Gastrocnemius medialis (tissue), 4 donors: Measurements from ENCODE around the gene PRKCZ. TPM values are rescaled to one million over a fixed set of nuclear protein-coding genes. Genes with fewer than 3 reads are reported as not detected.

Source experiments
- ATAC-seq, 2 donors: fragments of 150-250 bp; one replicate each; pipeline ENCODE4 v1.9.1; 2016
- DNase-seq, 2 donors: peaks; one replicate each; pipeline ENCODE4 v3.0.0-alpha.2; 2019
- H3K27ac ChIP-seq, 4 donors: fragments of 200-600 bp; sonication (generic); 1 replicate in 1 of 4; 2 replicates in 3 of 4; pipeline ENCODE4 v1.5.1; 2016 to 2018; ENCODE audit warnings: mild to moderate bottlenecking in 2 of 4, moderate library complexity in 1 of 4
- H3K27me3 ChIP-seq, 3 donors: fragments of 200-600 bp; sonication (generic) in 2 of 3; 1 replicate in 1 of 3; 2 replicates in 2 of 3; pipeline versions ENCODE4 v1.5.1 to v1.6.0; 2016 to 2019; ENCODE audit warnings: mild to moderate bottlenecking in 1 of 3, moderate library complexity in 1 of 3
- H3K36me3 ChIP-seq, 2 donors: fragments of 200-600 bp; sonication (generic) in 1 of 2; one replicate each; pipeline ENCODE4 v1.5.1; 2017 to 2018
- H3K4me1 ChIP-seq, 2 donors: fragments of 200-600 bp; sonication (generic) in 1 of 2; one replicate each; pipeline ENCODE4 v1.5.1; 2016 to 2017; ENCODE audit warnings: mild to moderate bottlenecking in 2 of 2
- H3K4me3 ChIP-seq, 4 donors: fragments of 200-600 bp; sonication (generic) in 3 of 4; 1 replicate in 1 of 4; 2 replicates in 3 of 4; pipeline ENCODE4 v1.5.1; 2016 to 2019; ENCODE audit warnings: mild to moderate bottlenecking in 2 of 4
- H3K9me3 ChIP-seq, 3 donors: fragments of 200-600 bp; sonication (generic) in 2 of 3; 1 replicate in 1 of 3; 2 replicates in 2 of 3; pipeline ENCODE4 v1.5.1; 2016 to 2019
- POLR2A ChIP-seq, 2 donors: fragments of 450-650 bp; IDR thresholded peaks; one replicate each; pipeline ENCODE4 v1.6.1; 2017; ENCODE audit warnings: antibody characterized with exemption in 2 of 2, mild to moderate bottlenecking in 2 of 2, moderate library complexity in 2 of 2
- in situ Hi-C, 4 donors: fragments of 200-750 bp; cut with MboI; loops; one replicate each; pipeline versions ENCODE4 v1.15.0 to v1.8.0; 2017; ENCODE audit warnings: low sequenced_read_pairs in 4 of 4
- intact Hi-C: fragments of 100-400 bp; cut with DNase I; formaldehyde crosslinking; loops from one replicate; pipeline ENCODE4 v1.15.1; 2023; ENCODE audit warnings: low total_unique reads
- total RNA-seq, 4 donors: library from RNA; depleted of rRNA; stranded (reverse); fragments of >200 nt; gene quantifications; one replicate each; pipeline versions ENCODE4 v1.1.0 to v1.2.3, GENCODE V29; 2016
- TF ChIP-seq, protein P1 (sequence below), 5 experiments: fragments of 450-650 bp in 3 of 5; fragments of 200-600 bp in 2 of 5; sonication (generic) in 2 of 5; IDR thresholded peaks in 4 of 5; conservative IDR thresholded peaks in 1 of 5; 1 replicate in 4 of 5; 2 replicates in 1 of 5; pipeline ENCODE4 v1.5.1; 2016 to 2019; ENCODE audit warnings: antibody characterized with exemption in 5 of 5, mild to moderate bottlenecking in 3 of 5, moderate library complexity in 3 of 5

PRKCZ gene
- total RNA-seq, 4 donors from 2014 or later: 0.16 to 0.87 TPM; not detected in 2

DNA sequence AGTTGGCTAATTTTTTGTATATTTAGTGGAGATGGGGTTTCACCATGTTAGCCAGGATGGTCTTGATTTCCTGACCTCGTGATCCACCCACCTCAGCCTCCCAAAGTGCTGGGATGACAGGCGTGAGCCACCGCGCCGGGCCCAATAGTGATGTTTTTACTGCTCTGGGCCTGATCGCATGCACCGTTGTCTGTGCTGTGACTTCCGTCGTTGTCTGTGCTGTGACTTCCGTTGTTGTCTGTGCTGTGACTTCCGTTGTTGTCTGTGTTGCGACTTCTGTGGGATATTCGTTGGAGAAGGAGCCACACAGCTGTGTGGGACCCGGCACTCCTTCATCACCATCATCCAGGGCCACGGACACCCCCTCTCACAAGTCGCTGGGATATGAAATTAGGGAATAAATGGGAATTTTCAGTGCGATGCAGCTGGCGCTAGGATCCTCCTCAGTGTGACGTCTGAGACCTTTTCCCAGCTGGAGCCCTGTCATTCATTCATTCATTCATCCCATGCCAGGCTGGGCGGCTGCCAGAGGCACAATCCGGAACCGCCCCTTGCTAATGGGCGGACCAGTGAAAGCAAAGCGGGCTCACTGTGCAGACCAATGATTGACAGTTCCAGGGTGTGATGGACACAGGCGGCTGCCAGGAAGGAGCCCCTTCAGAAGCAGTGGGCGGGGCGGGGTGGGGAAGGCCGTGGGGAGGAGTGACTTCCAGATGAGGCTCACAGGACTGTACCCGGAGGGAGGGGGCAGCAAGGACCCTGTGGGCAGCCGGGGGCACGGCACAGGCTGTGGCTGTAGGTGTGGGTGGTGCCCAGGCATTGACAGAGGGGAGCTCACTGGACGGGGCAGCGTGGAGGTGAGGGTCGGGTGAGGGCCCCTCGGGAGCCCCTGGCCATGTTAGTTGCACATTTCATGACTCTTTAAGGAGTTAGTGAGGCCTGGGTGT is 48.9 kb downstream of the PRKCZ start:
- in situ Hi-C loops: no loop called here
- Histone ChIP-seq H3K27me3 (peaks cover 14 to 29% (median 15%) of the 10 kb centered on the region in 3 donors), H3K4me3 (no peak overlapping the region), H3K27ac (no peak overlapping the region), H3K36me3 (no peaks in the 10 kb centered on the region), H3K4me1 (no peaks in the 10 kb centered on the region), H3K9me3 (no peaks in the 10 kb centered on the region)
- intact Hi-C loops: no loop called here
- no peak for DNase-seq
- no peak for ATAC-seq
- TF ChIP-seq, protein P1, sequence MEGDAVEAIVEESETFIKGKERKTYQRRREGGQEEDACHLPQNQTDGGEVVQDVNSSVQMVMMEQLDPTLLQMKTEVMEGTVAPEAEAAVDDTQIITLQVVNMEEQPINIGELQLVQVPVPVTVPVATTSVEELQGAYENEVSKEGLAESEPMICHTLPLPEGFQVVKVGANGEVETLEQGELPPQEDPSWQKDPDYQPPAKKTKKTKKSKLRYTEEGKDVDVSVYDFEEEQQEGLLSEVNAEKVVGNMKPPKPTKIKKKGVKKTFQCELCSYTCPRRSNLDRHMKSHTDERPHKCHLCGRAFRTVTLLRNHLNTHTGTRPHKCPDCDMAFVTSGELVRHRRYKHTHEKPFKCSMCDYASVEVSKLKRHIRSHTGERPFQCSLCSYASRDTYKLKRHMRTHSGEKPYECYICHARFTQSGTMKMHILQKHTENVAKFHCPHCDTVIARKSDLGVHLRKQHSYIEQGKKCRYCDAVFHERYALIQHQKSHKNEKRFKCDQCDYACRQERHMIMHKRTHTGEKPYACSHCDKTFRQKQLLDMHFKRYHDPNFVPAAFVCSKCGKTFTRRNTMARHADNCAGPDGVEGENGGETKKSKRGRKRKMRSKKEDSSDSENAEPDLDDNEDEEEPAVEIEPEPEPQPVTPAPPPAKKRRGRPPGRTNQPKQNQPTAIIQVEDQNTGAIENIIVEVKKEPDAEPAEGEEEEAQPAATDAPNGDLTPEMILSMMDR (IDR thresholded peaks at IDR 0.05 in 4 of 5, conservative IDR thresholded peaks at IDR 0.05 in 1 of 5): no peak
- no peak for TF ChIP-seq POLR2A (IDR thresholded peaks at IDR 0.05)

DNA sequence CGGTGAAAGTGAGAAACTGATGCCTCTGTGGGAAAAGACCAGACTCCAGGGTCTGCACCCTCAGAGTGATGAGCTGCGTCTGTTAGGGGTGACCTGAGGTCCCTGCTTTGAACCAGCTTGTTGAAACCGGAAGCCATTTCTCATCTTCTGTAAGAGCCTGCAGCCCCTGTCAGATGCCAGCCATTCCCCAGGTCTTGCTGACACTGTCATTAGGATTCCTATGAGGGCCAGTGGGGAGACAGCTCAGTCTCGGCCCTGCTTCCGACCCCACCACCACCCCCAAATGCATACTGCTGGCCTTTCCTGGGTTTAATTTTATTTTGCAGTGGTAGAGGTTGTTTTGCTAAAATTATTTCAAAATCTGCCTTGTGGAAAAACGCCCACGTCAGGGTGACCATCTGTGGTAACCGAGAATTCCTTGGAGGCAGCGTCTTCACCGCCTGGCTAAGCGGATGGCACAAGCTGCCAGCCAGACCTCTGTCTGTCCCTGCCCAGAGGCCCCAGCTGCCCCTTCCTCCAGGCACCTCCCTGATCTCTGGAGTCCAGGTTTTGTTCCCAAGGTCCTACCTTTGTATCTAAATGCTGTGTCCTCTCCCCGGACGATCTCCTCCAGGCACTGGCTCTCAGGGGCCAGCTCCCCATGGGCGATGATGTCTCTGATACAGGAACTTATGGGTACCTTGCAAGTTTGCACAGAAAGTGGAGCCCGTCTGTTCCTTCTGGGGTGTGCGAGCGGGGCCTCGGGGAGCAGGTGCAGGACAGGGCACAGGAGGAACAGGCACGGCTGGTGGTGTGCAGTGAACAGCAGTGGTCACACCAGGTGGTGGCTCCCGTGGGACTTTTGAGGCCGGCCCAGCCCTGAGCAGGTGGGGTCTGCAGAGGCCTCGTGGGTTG is 49.9 kb downstream of the PRKCZ start:
- ATAC-seq: no peak
- no peak overlapping the region for H3K27ac ChIP-seq
- no peaks in the 10 kb centered on the region for H3K9me3 ChIP-seq
- TF ChIP-seq, protein P1 (IDR thresholded peaks at IDR 0.05 in 4 of 5, conservative IDR thresholded peaks at IDR 0.05 in 1 of 5): no peak
- TF ChIP-seq POLR2A (IDR thresholded peaks at IDR 0.05): no peak
- in situ Hi-C loops: no loop called here
- no peak overlapping the region for H3K4me3 ChIP-seq
- DNase-seq: no peak
- H3K4me1 ChIP-seq: no peaks in the 10 kb centered on the region
- H3K27me3 ChIP-seq: peaks cover 13 to 29% (median 15%) of the 10 kb centered on the region in 3 donors
- H3K36me3 ChIP-seq: no peaks in the 10 kb centered on the region
- intact Hi-C loops: no loop called here

DNA sequence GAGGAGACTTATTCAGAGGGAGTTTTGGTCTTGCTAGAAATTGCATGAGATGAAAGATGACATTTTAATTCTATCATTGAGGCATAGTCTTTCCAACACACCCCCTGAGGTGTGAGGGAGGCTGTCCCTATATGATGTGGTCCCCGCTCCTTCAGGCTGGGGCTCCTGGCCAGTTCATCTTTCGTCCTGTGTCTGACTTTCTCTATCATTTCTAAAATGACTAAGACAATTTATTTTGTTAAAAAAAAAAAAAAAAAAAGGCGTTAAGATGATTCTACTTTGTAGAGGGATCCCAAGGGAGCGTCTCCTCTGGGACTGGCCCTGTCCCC is 50.5 kb downstream of the PRKCZ start:
- no peaks in the 10 kb centered on the region for H3K9me3 ChIP-seq
- H3K36me3 ChIP-seq: no peaks in the 10 kb centered on the region
- no peaks in the 10 kb centered on the region for H3K4me1 ChIP-seq
- no peak overlapping the region for H3K27ac ChIP-seq
- DNase-seq (no peak), ATAC-seq (no peak)
- intact Hi-C loops: no loop called here
- in situ Hi-C loops: no loop called here
- no peak for TF ChIP-seq POLR2A (IDR thresholded peaks at IDR 0.05)
- TF ChIP-seq, protein P1 (IDR thresholded peaks at IDR 0.05 in 4 of 5, conservative IDR thresholded peaks at IDR 0.05 in 1 of 5): no peak
- no peak overlapping the region for H3K4me3 ChIP-seq
- peaks cover 10 to 29% (median 15%) of the 10 kb centered on the region in 3 donors for H3K27me3 ChIP-seq

DNA sequence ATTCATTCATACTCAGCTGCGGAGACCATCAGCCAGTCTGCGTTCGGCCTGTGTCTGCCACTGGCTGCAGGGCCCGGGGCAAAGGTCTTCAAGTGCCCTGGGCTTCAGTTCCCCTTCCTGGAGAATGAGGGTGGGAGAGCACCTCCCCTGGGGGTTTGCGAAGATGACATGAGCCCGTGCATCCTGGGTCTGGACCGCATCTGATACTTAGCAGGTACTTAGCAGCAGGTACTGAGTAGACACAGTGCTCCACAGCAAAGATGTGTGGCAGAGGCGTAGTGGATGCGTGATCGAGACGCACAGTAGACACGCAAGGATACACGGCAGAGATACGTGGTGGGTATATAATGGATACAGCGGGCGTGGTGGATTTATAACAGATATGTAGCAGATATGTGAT is 51.3 kb downstream of the PRKCZ start:
- no peak overlapping the region for H3K4me3 ChIP-seq
- intact Hi-C loops: no loop called here
- H3K36me3 ChIP-seq: no peaks in the 10 kb centered on the region
- no peak for DNase-seq
- no peak for TF ChIP-seq POLR2A (IDR thresholded peaks at IDR 0.05)
- TF ChIP-seq, protein P1 (IDR thresholded peaks at IDR 0.05 in 4 of 5, conservative IDR thresholded peaks at IDR 0.05 in 1 of 5): no peak
- H3K4me1 ChIP-seq: no peaks in the 10 kb centered on the region
- ATAC-seq: no peak
- H3K27me3 ChIP-seq: peaks cover 10 to 27% (median 15%) of the 10 kb centered on the region in 3 donors
- no peaks in the 10 kb centered on the region for H3K9me3 ChIP-seq
- in situ Hi-C loops: no loop called here
- H3K27ac ChIP-seq: no peak overlapping the region
